Esophagus muscularis mucosa (tissue), 4 donors: ENCODE results near the gene CETN2.

Source experiments
- EP300 ChIP-seq: sonication (generic); formaldehyde crosslinking; IDR thresholded peaks from one replicate; pipeline ENCODE4 v1.6.1; 2017; ENCODE audit warnings: antibody characterized with exemption
- POLR2A ChIP-seq: fragments of 450-650 bp; IDR thresholded peaks from one replicate; pipeline ENCODE4 v1.6.1; 2017; ENCODE audit warnings: antibody characterized with exemption, moderate library complexity, mild to moderate bottlenecking, low read depth
- POLR2AphosphoS5 ChIP-seq, 2 donors: sonication (generic); formaldehyde crosslinking; IDR thresholded peaks; one replicate each; pipeline ENCODE4 v1.6.1; 2017; ENCODE audit warnings: antibody characterized with exemption in 2 of 2
- TF ChIP-seq, protein P1 (sequence below), 3 experiments: fragments of 200-600 bp in 2 of 3; fragments of 450-650 bp in 1 of 3; sonication (generic) in 2 of 3; IDR thresholded peaks; one replicate each; pipeline ENCODE4 v1.5.1; 2017 to 2019; ENCODE audit warnings: antibody characterized with exemption in 3 of 3, mild to moderate bottlenecking in 2 of 3, moderate library complexity in 1 of 3

DNA sequence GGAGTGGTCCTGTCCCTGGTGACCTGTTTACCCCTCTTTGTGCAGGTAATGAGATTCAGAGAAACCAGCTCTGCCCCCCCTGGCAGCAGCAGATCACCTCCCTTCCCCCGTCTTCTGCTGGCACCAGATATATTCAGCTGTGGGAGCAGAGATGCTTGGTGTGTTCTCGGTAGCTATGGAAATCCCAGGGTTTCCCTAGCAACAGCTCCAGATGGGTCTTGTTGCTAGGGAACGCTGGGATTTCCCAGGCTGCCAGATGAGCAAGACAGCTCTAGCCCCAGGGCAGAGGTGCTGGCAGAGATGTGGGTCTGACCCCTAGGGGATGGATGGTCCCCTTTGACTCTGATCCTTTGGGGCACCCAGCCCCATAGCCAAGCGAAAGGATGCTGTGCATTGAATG, 20.2 kb downstream of the CETN2 start:
- TF ChIP-seq, protein P1, sequence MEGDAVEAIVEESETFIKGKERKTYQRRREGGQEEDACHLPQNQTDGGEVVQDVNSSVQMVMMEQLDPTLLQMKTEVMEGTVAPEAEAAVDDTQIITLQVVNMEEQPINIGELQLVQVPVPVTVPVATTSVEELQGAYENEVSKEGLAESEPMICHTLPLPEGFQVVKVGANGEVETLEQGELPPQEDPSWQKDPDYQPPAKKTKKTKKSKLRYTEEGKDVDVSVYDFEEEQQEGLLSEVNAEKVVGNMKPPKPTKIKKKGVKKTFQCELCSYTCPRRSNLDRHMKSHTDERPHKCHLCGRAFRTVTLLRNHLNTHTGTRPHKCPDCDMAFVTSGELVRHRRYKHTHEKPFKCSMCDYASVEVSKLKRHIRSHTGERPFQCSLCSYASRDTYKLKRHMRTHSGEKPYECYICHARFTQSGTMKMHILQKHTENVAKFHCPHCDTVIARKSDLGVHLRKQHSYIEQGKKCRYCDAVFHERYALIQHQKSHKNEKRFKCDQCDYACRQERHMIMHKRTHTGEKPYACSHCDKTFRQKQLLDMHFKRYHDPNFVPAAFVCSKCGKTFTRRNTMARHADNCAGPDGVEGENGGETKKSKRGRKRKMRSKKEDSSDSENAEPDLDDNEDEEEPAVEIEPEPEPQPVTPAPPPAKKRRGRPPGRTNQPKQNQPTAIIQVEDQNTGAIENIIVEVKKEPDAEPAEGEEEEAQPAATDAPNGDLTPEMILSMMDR (IDR thresholded peaks at IDR 0.05) = no peak
- TF ChIP-seq EP300 (no peak), POLR2AphosphoS5 (IDR thresholded peaks at IDR 0.05) (no peak), POLR2A (no peak)
